Measurements from ENCODE around the gene CAPN9.
"Not testable (repeated sequence)": the region's sequence is repeated elsewhere in the genome, so short reads cannot be mapped to it uniquely, and the experiment has no call there.

Gene CAPN9

DNA sequence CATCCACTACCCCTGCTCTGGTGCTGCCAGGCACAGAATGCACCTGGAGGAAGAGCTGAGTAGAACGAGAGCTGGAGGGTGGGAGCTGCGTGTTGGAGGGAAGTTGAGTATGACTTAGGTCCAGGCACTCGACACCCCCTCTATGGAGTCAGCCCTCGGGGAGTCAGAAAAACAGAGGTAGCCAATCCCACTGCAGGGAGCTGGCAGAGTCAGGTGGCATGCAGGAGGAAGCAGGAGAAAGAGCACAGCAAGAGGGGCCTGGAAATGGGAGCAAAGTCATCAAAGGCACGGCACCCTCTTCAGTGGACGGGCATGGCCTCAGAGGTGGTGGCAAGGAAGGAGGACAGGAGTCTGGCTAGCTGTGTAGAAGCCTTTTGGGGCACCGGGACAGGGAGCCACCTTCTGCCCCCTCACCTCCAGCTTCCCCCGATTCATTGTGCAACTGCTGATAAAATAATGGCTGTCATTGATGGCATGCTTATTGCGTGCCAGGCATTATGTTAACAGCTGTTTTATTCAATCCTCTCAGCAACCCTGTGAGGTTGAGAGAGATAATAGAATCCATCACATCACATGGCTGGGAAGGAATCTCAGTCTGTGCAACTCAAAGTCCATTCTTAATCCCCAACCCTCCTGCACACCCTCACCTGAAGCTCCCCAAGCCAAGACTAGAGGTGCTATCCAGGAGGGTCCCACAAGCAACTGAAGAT lies 79.1 kb downstream of the CAPN9 start:
- DNase-seq = no peak

DNA sequence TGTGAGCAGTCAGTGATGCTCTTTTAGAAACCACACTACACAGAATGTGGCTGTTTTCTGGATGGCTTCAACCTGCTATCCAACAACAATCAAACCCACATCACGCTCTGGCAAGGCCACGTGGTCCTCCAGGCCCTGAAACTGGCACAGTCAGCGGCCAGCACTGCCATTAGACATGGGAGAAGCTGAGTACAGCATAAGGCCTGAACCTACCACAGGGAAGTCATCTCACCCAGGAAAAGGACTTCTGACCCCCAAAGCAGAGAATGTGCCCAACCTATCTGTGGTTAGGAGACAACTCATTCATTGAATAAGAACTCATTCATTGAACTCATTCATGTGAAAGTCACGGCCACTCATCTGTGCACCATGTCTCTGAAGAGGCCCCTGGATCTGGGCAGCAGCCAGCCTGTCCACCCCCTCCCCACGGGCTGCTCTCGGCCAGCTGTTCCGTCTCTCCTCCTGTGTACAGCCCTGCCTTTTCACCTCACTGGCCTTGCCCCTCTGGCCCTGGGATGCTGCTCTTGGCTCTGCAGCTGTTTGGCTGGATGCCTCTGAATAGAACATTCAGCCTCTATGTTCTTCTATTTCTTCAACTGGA lies 80.0 kb downstream of the CAPN9 start:
- DNase-seq = no peak

DNA sequence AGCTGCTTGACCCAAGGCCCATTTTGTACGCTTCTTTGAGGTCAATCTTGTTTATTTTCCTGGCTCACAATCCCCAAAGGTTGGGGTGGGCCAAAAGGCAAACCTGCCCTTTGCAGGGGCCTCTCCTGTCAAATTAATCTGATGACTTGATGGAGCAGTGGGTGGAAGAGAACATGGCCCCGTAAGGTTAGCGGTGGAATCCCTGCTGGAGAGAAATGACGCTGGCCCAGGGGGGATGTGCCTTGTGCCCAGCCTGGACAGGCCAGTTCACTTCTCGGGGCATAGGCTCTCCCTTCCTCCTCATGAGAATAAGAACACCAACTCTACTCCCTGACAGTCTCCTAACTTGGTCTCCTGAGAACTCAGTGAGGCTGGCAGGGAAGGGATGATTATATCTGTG lies 80.6 kb downstream of the CAPN9 start:
- DNase-seq = no peak

DNA sequence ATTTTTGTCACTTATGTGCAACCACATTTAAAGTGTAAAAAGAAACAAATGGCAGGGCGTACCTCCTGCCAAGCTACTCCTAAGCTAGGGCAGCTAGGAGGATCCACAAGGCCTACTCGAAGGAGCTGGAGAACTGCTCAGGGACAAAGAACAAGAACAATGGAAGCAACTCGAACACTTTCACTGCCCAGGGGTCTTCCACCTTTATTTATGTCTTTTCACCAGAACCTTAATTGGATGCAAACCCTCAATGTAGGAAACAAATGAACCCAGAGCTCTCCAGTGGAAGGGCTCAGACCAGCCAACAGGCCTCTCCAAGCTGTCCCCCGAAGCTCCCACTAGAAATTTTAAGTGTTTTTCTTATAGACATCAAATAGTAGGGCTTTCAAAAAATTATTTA lies 81.2 kb downstream of the CAPN9 start:
- no peak for DNase-seq

DNA sequence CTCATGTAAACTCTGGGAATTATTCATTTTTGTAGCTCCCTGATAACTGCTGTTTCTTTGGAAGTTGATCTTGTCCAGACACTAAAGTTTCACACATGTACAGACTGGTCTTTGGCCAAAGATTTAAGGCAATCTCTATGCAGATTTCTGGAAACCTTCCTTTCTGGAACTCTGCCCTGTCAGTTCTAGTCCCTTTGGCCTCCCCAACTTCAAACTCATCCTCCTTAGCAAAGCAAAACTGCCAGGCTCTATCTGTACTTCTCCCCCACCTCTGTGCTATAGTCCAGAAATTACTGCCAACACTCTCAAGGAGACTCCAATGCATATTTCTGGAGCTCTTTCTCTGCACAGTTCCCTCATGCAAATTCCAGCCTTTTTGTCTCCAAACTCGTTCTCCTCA lies 84.6 kb downstream of the CAPN9 start:
- no peak for DNase-seq

DNA sequence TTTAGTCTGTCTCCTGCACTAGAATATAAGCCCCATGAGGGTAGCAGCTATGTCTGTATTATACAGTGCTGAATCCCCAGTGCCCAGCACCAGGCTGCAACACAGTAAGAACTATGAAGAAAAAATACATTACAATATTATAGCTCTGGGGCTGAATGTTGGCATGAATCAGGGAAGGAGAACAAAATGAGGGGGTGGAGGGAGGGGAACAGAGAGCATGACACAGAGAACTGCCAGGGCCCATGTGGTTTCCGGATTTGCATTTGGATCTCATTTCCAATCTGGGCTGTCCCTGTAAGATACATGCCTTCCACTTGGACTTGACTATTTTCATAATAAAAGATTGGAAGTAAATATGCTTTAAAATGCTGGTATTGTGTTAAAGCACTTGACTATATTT lies 85.3 kb downstream of the CAPN9 start:
- no peak for DNase-seq

DNA sequence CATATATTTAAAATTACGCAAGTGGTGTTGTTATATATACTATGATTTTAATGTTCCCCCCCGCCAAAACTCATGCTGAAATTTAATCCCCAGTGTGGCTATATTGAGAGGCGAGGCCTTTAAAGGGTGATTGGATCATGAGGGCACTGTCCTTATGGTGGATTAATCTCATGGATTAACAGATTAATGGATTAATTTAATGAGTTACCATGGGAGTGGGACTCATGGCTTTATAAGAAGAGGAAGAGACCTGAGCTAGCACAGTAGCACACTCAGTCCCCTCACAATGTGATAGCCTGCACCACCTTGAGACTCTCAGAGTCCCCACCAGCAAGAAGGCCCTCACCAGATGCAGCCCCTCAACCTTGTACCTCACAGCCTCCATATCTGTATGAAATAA lies 86.3 kb downstream of the CAPN9 start:
- DNase-seq = no peak

DNA sequence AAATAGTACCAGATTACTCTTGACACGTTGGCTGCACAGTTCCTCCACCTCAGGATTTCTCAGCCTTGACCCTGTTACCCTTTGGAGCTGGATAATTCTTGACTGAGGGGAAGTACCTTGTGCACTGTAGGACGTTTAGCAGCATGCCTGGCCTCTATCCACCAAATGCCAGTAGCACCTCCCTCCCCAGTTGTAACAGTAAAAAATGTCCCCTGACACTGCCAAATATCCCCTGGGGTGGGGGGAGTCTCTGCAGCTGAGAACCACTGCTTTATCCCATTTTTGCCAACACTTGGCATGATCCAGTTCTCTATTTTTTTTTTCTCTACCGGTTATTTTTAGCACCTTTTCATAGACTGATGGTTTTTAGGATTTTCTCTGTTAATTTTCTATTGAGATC lies 87.1 kb downstream of the CAPN9 start:
- no peak for DNase-seq

DNA sequence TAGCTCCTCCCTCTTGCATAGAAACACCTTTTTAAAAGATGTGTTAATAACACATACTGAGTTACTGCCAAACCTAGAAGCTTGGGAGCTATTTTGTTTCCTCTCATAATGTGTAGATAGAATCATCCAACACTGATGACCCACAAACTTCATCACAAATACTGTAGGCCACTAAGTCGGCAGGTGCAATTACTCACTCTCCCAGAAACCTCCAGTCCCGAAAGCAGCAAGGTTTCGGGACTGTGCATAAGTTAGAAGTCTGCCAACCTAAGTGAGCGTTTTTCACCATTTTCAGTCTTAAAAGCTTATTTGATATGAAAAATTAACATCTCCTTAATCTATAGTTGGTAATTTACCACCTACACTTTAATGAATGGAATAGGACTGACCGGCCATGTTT lies 89.2 kb downstream of the CAPN9 start:
- no peak for DNase-seq

DNA sequence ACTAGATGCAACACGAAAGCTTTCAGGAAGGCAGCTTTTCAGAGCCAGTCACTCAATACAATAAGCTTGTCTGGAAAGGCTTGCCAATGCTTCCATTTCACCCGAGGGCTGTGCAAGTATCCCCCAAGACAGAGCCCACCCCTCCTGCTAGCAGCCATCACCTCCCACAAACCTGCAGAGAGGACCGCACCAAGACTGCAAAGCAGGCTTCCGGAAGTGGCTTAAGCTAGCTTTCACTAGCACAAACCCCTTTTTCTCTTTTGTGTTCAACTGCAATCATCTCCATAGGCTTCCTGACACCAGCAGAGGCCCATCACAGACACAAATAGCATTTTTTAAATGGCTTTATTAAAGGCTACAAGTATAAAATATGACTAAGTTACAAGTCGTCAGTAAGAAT lies 89.6 kb downstream of the CAPN9 start:
- no peak for DNase-seq

DNA sequence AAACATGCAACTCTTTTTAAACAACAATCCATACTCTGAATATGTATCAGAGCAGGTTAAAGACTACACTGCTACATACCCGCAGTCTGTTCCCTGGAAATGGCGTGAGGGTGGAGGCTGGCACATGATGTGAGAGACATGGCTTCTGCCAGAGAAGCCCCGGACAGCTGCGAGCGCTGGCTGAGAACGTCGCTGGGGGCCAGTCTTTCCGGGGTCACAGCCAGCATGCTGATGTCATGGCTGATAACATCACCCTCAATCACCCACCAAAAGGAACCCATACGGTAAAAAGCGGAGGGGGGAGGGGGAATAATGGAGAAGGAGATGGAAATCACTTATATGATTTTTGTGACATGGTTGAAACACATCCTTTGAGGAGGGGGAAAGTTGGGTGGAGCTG lies 92.0 kb downstream of the CAPN9 start:
- DNase-seq = no peak

DNA sequence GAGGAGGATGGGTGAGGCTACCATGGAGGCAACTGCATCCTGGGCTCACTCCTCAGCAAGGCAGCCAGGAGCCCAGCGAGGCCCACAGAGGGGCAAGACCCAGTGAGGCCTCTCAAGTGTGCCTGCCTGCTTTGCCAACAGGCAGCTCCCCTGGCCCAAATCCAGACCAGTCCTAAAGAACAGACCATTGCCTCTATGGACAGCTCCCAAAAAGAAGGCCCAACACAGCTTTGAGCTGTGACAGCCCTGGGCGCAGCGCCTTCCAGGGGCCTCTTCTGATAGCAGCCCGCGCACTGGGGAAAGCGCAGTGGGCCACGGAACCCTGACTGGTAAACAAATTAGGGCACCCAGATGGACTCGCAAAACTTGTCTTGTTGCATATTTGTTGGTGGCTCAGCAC lies 95.6 kb downstream of the CAPN9 start:
- no peak for DNase-seq

DNA sequence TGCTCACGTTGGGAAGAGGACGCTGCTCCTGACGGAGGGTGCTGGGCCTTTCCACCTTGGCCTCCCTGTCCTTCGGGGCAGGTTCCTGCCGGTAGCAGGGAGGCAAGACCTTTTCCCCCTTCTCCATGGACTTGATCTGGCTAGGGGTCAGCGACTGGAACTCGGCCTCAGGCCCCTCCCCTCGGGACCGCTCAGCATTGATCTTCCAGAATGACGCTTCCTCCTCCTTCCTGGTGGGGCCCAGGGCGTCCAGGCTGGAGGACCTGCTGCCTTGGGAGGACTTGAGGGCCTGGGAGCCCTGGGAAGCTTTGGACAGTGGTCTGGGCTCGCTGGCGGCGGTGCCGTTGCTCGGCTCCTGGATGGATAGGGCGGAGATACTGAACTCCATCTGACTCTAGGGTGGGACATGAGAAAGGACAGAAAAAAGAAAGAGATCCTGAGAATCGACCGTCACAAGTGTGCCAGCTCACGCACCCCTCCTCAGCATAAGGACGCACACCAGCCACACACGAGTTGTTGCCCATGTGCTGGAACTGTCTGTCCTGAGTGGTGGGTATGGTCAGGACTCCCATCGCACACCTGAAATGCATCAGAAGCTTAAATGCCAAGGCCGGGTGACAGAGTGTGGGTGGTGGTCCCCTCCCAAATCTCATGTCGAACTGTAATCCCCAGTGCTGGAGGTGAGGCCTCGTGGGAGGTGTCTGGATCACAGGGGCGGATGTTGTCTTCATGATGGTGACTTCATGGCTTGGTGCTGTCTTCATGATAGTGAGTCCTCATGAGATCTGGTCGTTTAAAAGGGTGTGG lies 96.5 kb downstream of the CAPN9 start:
- no peak for DNase-seq

DNA sequence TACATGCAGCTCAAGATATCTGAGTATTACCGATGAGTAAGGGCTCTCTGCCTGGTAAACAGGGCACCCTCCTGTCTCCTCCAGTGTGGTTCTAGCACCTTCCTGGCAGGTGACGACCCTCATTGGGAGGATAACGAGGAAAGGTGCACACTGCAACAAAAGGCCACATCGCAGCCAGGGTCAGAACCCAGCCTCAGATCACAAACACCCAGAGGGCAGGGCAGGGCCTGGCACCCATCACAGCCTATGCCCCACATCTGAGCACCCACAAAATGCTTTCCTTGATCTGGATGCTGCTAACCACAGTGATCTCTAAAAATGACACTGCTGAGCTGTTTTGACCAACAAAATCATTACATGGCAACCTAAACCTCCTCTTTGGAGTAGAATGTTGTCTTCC lies 97.4 kb downstream of the CAPN9 start:
- no peak for DNase-seq

DNA sequence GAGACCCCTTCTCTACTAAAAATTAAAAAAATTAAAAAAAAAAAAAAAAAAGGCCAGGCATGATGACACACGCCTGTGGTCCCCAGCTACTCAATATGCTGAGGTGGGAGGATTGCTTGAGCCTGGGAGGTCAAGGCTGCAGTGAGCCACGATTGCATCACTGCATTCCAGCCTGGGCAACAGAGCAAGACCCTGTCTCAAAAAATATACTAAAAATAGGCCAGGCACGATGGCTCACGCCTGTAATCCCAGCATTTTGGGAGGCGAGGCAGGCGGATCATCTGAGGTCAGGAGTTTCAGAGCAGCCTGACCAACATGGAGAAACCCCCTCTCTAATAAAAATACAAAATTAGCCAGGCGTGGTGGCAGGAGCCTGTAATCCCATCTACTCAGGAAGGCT lies 98.0 kb downstream of the CAPN9 start:
- not testable (repeated sequence) for DNase-seq

DNA sequence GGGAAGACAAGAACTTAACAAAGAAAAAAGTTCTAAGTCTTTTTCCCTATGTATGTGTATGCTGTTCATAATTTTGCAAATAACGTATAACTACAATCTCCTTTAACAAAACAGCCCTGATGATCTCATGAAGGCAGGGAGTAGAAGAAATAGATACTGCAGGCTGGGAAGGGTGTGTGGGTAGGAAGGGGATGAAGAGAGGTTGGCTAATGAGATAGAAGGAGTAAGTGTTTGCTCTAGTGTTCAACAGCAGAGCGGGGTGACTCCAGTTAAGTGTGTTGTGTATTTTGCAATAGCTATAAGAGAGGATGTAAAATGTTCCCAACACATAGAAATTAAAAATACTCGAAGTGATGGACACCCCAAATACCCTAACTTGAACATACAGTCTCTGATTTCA lies 101.0 kb downstream of the CAPN9 start:
- no peak for DNase-seq

DNA sequence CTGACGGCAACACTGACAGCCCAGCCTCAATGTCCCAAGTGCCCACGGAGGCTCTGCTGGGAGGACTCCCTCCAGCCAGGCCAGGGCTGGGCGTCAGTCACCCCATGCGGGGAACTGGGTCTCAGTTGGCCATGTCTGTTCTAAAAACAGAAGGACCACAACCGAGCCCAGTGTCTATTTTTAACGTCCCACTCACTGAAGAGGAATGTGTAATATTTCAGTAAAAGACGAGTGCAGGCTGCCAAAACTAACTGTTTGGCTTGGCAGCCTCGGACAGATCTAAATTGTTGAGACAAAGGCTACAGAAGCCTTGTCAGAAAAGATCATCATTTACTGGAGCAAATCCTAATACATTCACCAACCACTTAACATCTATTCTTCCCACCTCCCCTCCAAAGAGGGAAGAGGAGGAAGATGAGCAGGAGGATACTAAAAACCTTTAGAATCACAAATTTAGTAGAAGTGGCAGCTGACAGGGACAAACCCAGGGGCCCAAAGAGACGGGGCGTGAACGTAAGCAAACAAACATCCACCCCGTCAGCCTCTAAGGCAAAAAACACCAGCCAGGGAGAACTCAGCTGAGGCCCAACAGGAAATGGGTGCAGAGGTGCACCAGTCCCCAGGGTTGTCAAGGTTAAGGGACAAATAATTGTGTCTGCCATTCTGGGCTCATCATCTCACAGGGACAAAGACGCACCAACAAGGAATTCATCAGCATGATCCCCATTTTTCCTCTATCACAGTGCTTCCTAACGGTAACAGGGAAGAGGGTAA lies 102.5 kb downstream of the CAPN9 start:
- no peak for DNase-seq

DNA sequence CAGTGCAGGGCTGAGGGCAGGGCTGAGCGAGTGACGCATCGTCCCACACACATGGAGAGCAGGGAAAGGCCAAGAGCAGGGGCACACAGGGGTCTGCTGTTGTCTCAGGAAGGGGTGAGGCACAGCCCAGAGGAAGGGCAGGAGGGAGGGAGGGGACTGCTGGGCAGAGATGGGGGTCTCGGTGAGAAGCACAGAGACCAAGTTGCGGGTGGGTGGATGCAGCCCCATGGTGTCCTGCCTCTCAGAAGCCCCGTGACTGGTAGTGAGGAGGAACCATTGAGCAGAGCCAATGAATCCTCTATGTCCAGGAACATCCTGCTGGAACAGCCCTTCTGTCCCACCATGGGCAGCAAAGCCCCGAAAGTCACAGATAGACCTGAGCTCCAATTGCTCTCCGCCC lies 103.4 kb downstream of the CAPN9 start:
- DNase-seq = no peak

DNA sequence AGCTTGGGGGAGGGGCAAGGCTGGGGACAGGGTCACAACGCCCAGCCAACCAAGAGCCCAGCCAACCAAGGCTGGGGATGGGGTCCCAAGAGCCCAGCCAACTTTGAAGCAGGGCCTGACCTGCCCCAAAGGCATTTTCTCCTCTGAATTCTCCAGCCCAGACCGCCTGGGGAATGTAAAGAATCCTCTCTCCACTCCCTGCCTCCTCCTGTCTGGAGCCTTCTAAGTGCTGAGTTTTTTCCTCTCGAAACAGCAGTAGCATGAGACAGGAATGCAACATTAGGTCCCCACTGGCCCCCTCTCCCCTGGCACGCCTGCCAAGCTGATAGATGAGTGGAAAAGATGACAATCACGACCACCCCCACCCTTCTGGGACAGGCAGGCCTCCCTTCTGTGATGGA lies 104.1 kb downstream of the CAPN9 start:
- DNase-seq = no peak
